Tongue (tissue), 3 donors: ENCODE data around the gene PPP5C. TPM values are rescaled to one million over a fixed set of nuclear protein-coding genes. Genes with fewer than 3 reads are reported as not detected.
"Not testable (repeated sequence)": the region's sequence is repeated elsewhere in the genome, so short reads cannot be mapped to it uniquely, and the experiment has no call there.

Source experiments
- DNase-seq: peaks from one replicate; pipeline ENCODE4 v3.0.0-alpha.2; 2015
- small RNA-seq: library from RNA; depleted of rRNA; stranded (forward); fragments of <200 nt; gene quantifications from one replicate; pipeline ENCODE3, GENCODE V24; 2014; ENCODE audit warnings: low replicate concordance
- total RNA-seq: library from RNA; depleted of rRNA; stranded (reverse); fragments of >200 nt; gene quantifications from one replicate; pipeline ENCODE4 v1.2.3, GENCODE V29; 2014

Gene PPP5C
- total RNA-seq, 1 donor from 2014 or later = 49.3 TPM

DNA sequence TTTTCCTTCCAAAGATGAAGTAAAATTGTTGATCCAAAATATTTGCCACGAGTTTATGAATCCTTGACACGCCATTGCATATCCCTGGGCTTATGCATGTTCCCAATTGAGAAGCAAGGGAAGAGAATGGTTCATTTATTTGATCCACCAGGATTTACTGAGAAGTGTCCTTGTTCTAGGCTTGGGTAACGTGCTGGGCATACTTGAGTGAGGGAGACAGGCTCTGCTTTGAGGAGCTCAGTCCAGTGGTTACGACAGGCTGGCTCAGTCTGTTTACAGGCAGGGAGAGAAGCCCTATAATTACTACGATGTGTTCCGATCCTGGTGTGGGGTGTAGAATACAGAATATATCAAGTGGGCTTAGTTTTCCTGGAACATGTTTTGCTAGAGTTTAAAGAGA lies 88.1 kb downstream of the PPP5C start:
- DNase-seq = no peak

- not testable (repeated sequence) for DNase-seq
These were observed 88.8 kb downstream of the PPP5C start for GRCh38 chr19:46435689-46436088.

Small RNA genes within 50 kb of the gene (small RNA-seq; reads per million reads assigned to genes)
- gene RNU6-924P = not detected

Other genes with a start within 250 kb of the PPP5C start
- not detected for gene IGFL3, start 222.4 kb upstream of the PPP5C start, total RNA-seq
- gene IGFL2, start 198.8 kb upstream of the PPP5C start, total RNA-seq = 0.82 TPM
- not detected for gene IGFL1, start 117.3 kb upstream of the PPP5C start, total RNA-seq
- 219 TPM for gene HIF3A, start 50.0 kb upstream of the PPP5C start, total RNA-seq
- gene CCDC8, start 66.5 kb downstream of the PPP5C start, total RNA-seq = 68.8 TPM
- gene PNMA8C, start 81.8 kb downstream of the PPP5C start, total RNA-seq = 0.41 TPM
- gene PNMA8A, start 124.5 kb downstream of the PPP5C start, total RNA-seq = 47.1 TPM
- gene PNMA8B, start 148.8 kb downstream of the PPP5C start, total RNA-seq = 2.6 TPM